Uterus (tissue), 4 donors: ENCODE results near the gene SNX9. TPM values are rescaled to one million over a fixed set of nuclear protein-coding genes. Genes with fewer than 3 reads are reported as not detected.
A peak's percentile ranks its signal among the peaks of the same experiment; 100 is the strongest.

Experiments used
- DNase-seq, 2 donors: peaks; one replicate each; pipeline ENCODE4 v3.0.0-alpha.2; 2019 to 2020
- H3K27ac ChIP-seq, 2 donors: fragments of 200-600 bp; sonication (generic); 1 replicate in 1 of 2; 2 replicates in 1 of 2; pipeline ENCODE4 v1.5.1; 2016 to 2018
- H3K27me3 ChIP-seq, 2 donors: fragments of 200-600 bp; sonication (generic); one replicate each; pipeline ENCODE4 v1.5.1; 2018 to 2019; ENCODE audit warnings: control low read depth in 1 of 2
- H3K36me3 ChIP-seq, 2 donors: fragments of 200-600 bp; sonication (generic); one replicate each; pipeline ENCODE4 v1.5.1; 2019; ENCODE audit warnings: control low read depth in 1 of 2
- H3K4me1 ChIP-seq, 2 donors: fragments of 200-600 bp; sonication (generic); one replicate each; pipeline ENCODE4 v1.5.1; 2018 to 2019; ENCODE audit warnings: control low read depth in 1 of 2
- H3K4me3 ChIP-seq, 2 donors: fragments of 200-600 bp; sonication (generic); 1 replicate in 1 of 2; 2 replicates in 1 of 2; pipeline ENCODE4 v1.5.1; 2018 to 2019; ENCODE audit warnings: mild to moderate bottlenecking in 1 of 2
- H3K9me3 ChIP-seq, 2 donors: fragments of 200-600 bp; sonication (generic); one replicate each; pipeline ENCODE4 v1.5.1; 2019; ENCODE audit warnings: control low read depth in 1 of 2
- CTCF ChIP-seq, 4 experiments: fragments of 200-600 bp in 2 of 4; fragments of 450-650 bp in 2 of 4; sonication (generic) in 2 of 4; IDR thresholded peaks; one replicate each; pipeline ENCODE4 v1.5.1; 2016 to 2019; ENCODE audit warnings: antibody characterized with exemption in 4 of 4, mild to moderate bottlenecking in 2 of 4, moderate library complexity in 1 of 4
- POLR2A ChIP-seq, 2 donors: fragments of 450-650 bp; IDR thresholded peaks; one replicate each; pipeline ENCODE4 v1.6.1; 2016; ENCODE audit warnings: antibody characterized with exemption in 2 of 2, mild to moderate bottlenecking in 1 of 2, moderate library complexity in 1 of 2
- intact Hi-C: fragments of 100-400 bp; cut with DNase I; formaldehyde crosslinking; loops from one replicate; pipeline ENCODE4 v1.15.1; 2023; ENCODE audit warnings: low total_unique reads
- total RNA-seq, 4 donors: library from RNA; depleted of rRNA in 3 of 4; stranded (reverse); fragments of >200 nt in 3 of 4; gene quantifications; one replicate each; pipeline versions ENCODE4 v1.1.0 to v1.2.4, GENCODE V29; 2014 to 2023
- donor health status: DM: yes; HTN: yes; CAD: no.

SNX9 gene
- total RNA-seq, 4 donors from 2014 or later = 31.0 to 65.9 (median 50.5) TPM

- no peaks in the 10 kb centered on the region for H3K9me3 ChIP-seq
- peak overlapping the region; percentile 45 to 98 for H3K4me3 ChIP-seq
- DNase-seq = peak; percentile 27 to 43
- no peaks in the 10 kb centered on the region for H3K36me3 ChIP-seq
- no peaks in the 10 kb centered on the region for H3K27me3 ChIP-seq
- intact Hi-C loops = no loop called here
- peaks cover 0 to 8% of the 10 kb centered on the region in 2 donors for H3K4me1 ChIP-seq
- TF ChIP-seq CTCF (IDR thresholded peaks at IDR 0.05) = no peak
- TF ChIP-seq POLR2A (IDR thresholded peaks at IDR 0.05) = no peak
- peak overlapping the region; percentile 98 for H3K27ac ChIP-seq
Measured at GRCh38 chr6:157822245-157823000, 623 bp upstream of the SNX9 start.

- intact Hi-C loops = no loop called here
- Histone ChIP-seq H3K9me3 (no peaks in the 10 kb centered on the region), H3K27me3 (no peaks in the 10 kb centered on the region), H3K4me1 (peaks cover 0 to 8% of the 10 kb centered on the region in 2 donors), H3K4me3 (peak overlapping the region; percentile 56 to 98), H3K27ac (peak overlapping the region; percentile 98), H3K36me3 (no peaks in the 10 kb centered on the region)
- TF ChIP-seq POLR2A (IDR thresholded peaks at IDR 0.05) (peak in 1 of 2 donors; percentile 32), CTCF (IDR thresholded peaks at IDR 0.05) (peak in 3 of 4 experiments; percentile 16 to 41 (median 32))
- peak; percentile 54 to 65 for DNase-seq
Measured at GRCh38 chr6:157823528-157824370, 703 bp downstream of the SNX9 start.

GRCh38 chr6:157825243-157825904 lies 2.3 kb downstream of the SNX9 start:
- TF ChIP-seq CTCF (IDR thresholded peaks at IDR 0.05) = no peak
- no peak for TF ChIP-seq POLR2A (IDR thresholded peaks at IDR 0.05)
- H3K4me3 ChIP-seq = peak overlapping the region in 1 of 2 donors; percentile 98
- H3K9me3 ChIP-seq = no peaks in the 10 kb centered on the region
- H3K27me3 ChIP-seq = no peaks in the 10 kb centered on the region
- intact Hi-C loops = no loop called here
- H3K4me1 ChIP-seq = peaks cover 0 to 8% of the 10 kb centered on the region in 2 donors
- no peaks in the 10 kb centered on the region for H3K36me3 ChIP-seq
- peak overlapping the region; percentile 98 for H3K27ac ChIP-seq
- DNase-seq = no peak

- H3K4me1 ChIP-seq = peaks cover 0 to 10% of the 10 kb centered on the region in 2 donors
- no peaks in the 10 kb centered on the region for H3K9me3 ChIP-seq
- H3K4me3 ChIP-seq = no peak overlapping the region
- H3K27me3 ChIP-seq = no peaks in the 10 kb centered on the region
- H3K36me3 ChIP-seq = no peaks in the 10 kb centered on the region
- intact Hi-C loops = no loop called here
- no peak overlapping the region for H3K27ac ChIP-seq
- TF ChIP-seq CTCF (IDR thresholded peaks at IDR 0.05) (no peak), POLR2A (IDR thresholded peaks at IDR 0.05) (no peak)
- DNase-seq = no peak
Measured at GRCh38 chr6:157830354-157831017, 7.4 kb downstream of the SNX9 start.
